NCI-H524 treated with DMSO at 0.1 percent for 48 hours (cell line): ENCODE measurements around the gene ADAMTS2.

ENCODE experiments used
- DNase-seq: peaks from one replicate; lab custom pipeline; 2025; lab: John Stamatoyannopoulos, UW

ADAMTS2 gene

DNA sequence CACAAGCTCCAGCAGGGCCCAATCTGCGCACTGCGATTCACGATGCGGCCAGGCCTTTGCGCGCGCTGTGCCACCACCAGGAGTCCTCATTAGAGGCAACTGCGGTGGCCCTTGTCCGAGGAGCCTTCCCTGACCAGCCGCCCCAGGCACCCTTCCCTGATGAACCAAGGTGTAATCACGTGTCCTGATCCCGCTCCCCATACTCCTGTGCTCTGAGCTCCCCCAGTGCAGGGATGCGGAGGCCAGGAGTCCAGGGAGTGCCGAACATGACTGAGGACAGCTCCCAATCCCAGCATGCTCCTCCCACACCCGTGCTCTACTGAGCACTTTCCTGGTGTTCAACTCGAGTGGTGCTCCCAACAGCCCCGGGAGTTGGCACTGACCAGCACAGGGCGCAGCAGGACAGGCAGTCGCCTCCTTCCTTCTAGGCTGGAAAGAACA, 150.3 kb downstream of the ADAMTS2 start:
- DNase-seq: no peak

- no peak for DNase-seq
Measured at GRCh38 chr5:179194201-179194910, 150.9 kb downstream of the ADAMTS2 start.

GRCh38 chr5:179193746-179194145, 151.5 kb downstream of the ADAMTS2 start:
- no peak for DNase-seq

- DNase-seq: no peak
Measured at GRCh38 chr5:179192891-179193470, 152.3 kb downstream of the ADAMTS2 start.

DNA sequence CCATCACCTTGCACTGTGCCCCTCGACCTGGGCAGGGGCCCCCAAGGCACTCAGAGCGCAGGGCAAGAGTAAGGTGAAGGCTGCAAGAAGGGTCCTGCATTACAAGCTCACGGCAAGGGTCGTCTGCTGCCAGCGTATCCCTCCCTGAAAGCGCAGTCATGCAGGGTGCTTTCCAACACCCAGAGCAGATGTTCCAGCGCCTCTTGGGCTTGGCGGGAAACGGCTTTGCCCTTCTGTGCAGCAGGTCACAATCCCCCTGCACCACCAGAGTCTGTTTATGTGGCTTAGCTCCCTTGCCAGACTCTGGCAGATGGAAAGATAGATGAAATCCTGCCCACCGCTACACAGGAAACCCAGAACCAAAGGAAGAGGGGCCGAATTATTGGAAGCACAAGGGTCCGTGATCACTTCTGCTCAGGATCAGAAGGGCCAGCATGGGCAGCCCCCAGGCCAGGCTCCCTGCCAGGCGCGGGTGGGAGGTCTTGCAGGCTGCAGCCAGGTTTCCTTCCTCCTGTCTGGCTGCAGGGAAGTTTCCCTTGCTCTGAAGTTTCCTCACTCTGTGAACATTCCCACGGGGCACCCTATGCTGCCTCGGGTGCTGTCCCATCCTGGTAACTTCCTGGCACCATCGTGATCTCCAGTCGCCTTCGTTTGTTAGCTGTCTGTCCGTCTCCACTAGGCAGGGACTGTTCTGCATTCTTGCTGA, 152.9 kb downstream of the ADAMTS2 start:
- peak; percentile 71 for DNase-seq

- DNase-seq: no peak
Measured at GRCh38 chr5:179191506-179192184, 153.6 kb downstream of the ADAMTS2 start.

DNA sequence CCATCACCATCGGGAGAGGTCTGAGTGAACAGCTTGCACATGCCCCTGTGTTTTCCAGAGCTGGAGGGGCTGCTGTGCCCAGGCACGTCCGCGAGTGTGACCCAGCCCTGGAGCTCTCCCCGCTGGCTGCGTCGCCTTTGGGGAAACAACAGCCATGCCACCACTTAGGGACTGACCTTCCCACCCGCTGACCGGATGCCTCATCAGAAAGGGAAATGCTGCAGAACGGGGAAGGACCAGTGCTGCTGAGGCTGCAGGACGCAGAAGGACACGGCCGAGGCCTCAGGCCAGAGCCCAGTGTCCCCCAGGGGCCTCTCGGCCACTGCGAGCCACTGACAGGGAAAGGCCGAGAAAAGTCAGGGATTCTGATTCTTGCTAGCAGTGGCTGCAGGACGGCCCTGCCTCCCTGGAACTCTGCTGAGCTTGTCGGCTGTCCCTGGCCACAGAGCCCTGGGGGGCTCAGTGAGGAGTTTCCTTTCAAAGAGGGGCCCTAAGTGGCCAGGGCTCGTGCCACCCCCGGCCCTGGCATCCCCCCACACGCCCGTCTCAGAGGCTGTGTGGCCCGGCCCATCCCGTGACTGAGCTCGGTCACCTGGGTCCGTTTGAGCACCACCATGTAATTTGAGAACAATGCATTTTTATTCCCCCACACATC, 154.3 kb downstream of the ADAMTS2 start:
- DNase-seq: no peak

DNA sequence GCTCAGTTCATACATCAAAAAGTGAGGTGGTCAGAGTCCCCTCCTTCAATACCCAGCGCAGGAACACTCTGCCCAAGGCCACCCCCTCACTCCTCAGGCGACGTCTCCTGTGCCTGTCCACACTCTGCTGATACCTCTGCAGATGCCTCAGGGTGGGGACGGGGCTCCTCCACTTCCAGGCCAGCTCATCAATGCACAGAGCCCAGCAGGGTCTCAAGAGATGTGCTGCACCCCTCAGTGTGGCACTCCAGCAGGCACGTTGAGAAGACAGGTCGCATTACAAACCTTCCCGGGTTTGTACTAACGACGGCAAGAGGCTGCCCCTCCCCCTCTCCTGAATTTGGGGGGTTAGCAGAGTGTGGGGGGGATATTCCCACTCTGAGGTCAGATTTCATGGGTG, 156.6 kb downstream of the ADAMTS2 start:
- no peak for DNase-seq

- DNase-seq: no peak
Measured at GRCh38 chr5:179187681-179188575, 157.3 kb downstream of the ADAMTS2 start.

- DNase-seq: no peak
Measured at GRCh38 chr5:179187229-179187678, 158.0 kb downstream of the ADAMTS2 start.

GRCh38 chr5:179186801-179187200, 158.5 kb downstream of the ADAMTS2 start:
- DNase-seq: no peak

GRCh38 chr5:179185941-179186411, 159.3 kb downstream of the ADAMTS2 start:
- no peak for DNase-seq

GRCh38 chr5:179185256-179185940, 159.9 kb downstream of the ADAMTS2 start:
- no peak for DNase-seq

- no peak for DNase-seq
Measured at GRCh38 chr5:179184521-179185050, 160.7 kb downstream of the ADAMTS2 start.

GRCh38 chr5:179183481-179183880, 161.8 kb downstream of the ADAMTS2 start:
- no peak for DNase-seq

DNA sequence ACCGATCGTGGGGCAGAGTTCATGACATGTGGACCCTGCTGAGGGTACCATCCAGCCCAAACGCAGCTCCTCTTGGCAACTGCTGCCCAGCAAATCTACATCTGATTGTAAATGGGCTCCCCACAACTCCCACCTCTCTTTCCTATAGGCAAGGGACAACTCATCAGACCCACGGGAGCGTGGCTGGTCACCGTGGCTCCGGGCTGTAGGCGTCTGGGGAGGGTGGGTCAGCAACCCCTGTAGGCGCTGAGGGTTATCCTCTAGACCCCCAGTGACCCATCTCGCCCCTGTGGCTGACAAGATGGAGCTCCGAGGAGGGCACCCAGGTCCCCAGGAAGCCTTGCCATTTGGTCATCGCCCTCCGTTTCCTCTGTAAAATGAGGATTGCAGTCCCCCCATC, 162.7 kb downstream of the ADAMTS2 start:
- no peak for DNase-seq

GRCh38 chr5:179181988-179182387, 163.3 kb downstream of the ADAMTS2 start:
- no peak for DNase-seq

DNA sequence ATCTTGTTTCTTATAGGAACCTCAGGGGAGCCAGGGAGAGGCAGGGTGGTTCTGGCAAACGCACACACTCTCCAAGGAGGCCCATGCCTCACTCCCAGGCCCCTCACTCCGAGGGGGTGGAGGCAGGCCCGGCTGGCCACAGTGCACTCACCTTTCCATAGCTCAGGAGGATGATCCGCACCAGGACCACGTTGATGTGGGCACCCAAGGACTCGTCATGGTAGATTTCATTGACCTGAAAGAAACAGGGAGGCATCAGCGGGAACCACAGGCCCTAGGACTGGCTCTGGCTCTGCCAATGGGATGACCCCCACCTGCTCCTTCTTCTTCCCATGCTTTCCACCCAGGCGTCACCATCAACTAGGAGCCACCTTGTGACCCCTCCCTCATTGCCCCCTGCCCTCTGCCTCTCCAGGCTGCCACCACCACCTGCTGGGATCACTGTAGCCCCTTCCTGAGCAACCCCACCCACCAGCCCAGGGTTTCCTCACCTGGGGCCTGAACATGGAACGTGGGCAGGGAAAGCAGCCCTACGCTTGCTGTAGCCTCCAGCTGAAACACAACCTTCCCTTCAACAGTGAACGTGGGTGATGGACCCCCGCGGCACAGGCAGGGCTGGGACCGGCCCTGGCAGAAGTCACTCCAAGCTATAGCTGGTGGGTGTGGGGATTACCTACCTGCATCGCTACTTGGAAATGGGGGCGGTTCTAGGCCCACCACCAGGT, 164.2 kb downstream of the ADAMTS2 start:
- no peak for DNase-seq

- DNase-seq: no peak
Measured at GRCh38 chr5:179180061-179180610, 165.1 kb downstream of the ADAMTS2 start.
